A673 (cell line): ENCODE results near the gene WDR7.

Source experiments
- CTCF ChIP-seq: fragments of 300-800, 200-600 bp; sonication (generic); conservative IDR thresholded peaks from 2 replicates; pipeline ENCODE4 v1.5.1; 2017; ENCODE audit warnings: low read depth, mild to moderate bottlenecking, antibody characterized with exemption, low read length, moderate library complexity, mixed read lengths
- EZH2 ChIP-seq: fragments of 200-600 bp; sonication (generic); IDR thresholded peaks from 2 replicates; pipeline ENCODE4 v1.6.1; 2017; ENCODE audit warnings: borderline replicate concordance, low read depth, mild to moderate bottlenecking, mixed read lengths, antibody characterized with exemption, low read length; ENCODE audit not compliant: poor library complexity, severe bottlenecking

DNA sequence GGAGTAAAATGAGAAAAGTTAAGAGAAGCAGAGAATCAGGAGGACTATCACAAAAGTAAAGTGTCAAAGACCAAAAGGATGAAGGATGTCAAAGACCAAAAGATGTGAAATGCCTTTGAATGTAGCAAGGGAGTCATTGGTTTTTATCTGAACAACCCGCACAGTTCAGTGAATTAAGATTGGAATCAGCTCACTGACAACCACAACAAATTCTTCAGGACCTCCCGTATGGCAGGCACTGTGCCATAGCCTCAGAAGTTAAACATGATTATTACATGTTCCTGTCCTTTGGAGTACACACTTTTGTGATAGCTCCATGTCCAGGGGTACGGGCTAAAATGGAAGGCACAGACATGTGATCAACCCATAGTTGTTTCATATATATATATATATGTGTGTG lies 7.8 kb upstream of the WDR7 start:
- no peak for TF ChIP-seq CTCF
- TF ChIP-seq EZH2, result no peak
